Raji (cell line): Measurements from ENCODE around the gene SYNE4.

Source experiments
- POLR2A ChIP-seq: IDR thresholded peaks from 2 replicates; pipeline ENCODE4 v1.6.1; 2011; ENCODE audit warnings: low read depth, low read length, control low read depth; ENCODE audit not compliant: insufficient read depth

SYNE4 gene

GRCh38 chr19:36008336-36008978, at the start of gene SYNE4:
Gene SYNE4, minus strand, starts transcription at chr19:36008813. Its CDS starts 132 bp downstream, at chr19:36008681.
- no peak for TF ChIP-seq POLR2A

- TF ChIP-seq POLR2A = peak; percentile 72
These were observed 46.4 kb upstream of the SYNE4 start, which contains the start of gene WDR62 for GRCh38 chr19:36054733-36055686. Gene WDR62, plus strand, starts transcription at chr19:36054897. Its CDS starts 75 bp downstream, at chr19:36054972.

- peak; percentile 87 for TF ChIP-seq POLR2A
These were observed 45.6 kb upstream of the SYNE4 start, which contains the start of gene THAP8 for GRCh38 chr19:36054119-36054732. Gene THAP8, minus strand, starts transcription at chr19:36054285. Its CDS starts 68 bp downstream, at chr19:36054217.

GRCh38 chr19:36051637-36052036, 43.0 kb upstream of the SYNE4 start:
- no peak for TF ChIP-seq POLR2A

- no peak for TF ChIP-seq POLR2A
These were observed 42.6 kb upstream of the SYNE4 start for GRCh38 chr19:36051236-36051635.

GRCh38 chr19:36049080-36049698, 40.6 kb upstream of the SYNE4 start:
- TF ChIP-seq POLR2A = no peak

- TF ChIP-seq POLR2A = no peak
These were observed 39.2 kb upstream of the SYNE4 start for GRCh38 chr19:36047835-36048234.

GRCh38 chr19:36046443-36047050, 37.9 kb upstream of the SYNE4 start:
- TF ChIP-seq POLR2A = no peak

- TF ChIP-seq POLR2A = no peak
These were observed 35.3 kb upstream of the SYNE4 start for GRCh38 chr19:36043952-36044351.

- no peak for TF ChIP-seq POLR2A
These were observed 33.2 kb upstream of the SYNE4 start for GRCh38 chr19:36041831-36042230.

- no peak for TF ChIP-seq POLR2A
These were observed 31.9 kb upstream of the SYNE4 start for GRCh38 chr19:36040495-36040894.

GRCh38 chr19:36032251-36033104, 23.9 kb upstream of the SYNE4 start, which contains the start of gene CLIP3:
Gene CLIP3, minus strand, starts transcription at chr19:36032873. Its CDS starts 516 bp downstream, at chr19:36032357.
- TF ChIP-seq POLR2A = no peak

GRCh38 chr19:36031308-36031707, 22.7 kb upstream of the SYNE4 start:
- no peak for TF ChIP-seq POLR2A
